BLaER1 treated with 17β-estradiol and CSF1 and Interleukin-3, amounts not matched to agents 10 nM and 100 nM (cell line): ENCODE data around the gene TBC1D16.

Experiments used
- H3K27ac ChIP-seq, 11 experiments: shearing (Covaris generic); formaldehyde crosslinking; 2 replicates each; pipeline ENCODE4 v1.8.1; 2022
- H3K27me3 ChIP-seq, 11 experiments: shearing (Covaris generic); formaldehyde crosslinking; 2 replicates each; pipeline ENCODE4 v1.8.1; 2022
- H3K36me3 ChIP-seq, 11 experiments: shearing (Covaris generic); formaldehyde crosslinking; 2 replicates each; pipeline ENCODE4 v1.8.1; 2022
- H3K4me1 ChIP-seq, 10 experiments: shearing (Covaris generic); formaldehyde crosslinking; 2 replicates each; pipeline ENCODE4 v1.8.1; 2022
- H3K4me2 ChIP-seq, 11 experiments: shearing (Covaris generic); formaldehyde crosslinking; 2 replicates each; pipeline ENCODE4 v1.8.1; 2022
- H3K4me3 ChIP-seq, 10 experiments: shearing (Covaris generic); formaldehyde crosslinking; 2 replicates each; pipeline ENCODE4 v1.8.1; 2022
- H3K9ac ChIP-seq, 11 experiments: shearing (Covaris generic); formaldehyde crosslinking; 2 replicates each; pipeline ENCODE4 v1.8.1; 2022
- H3K9me3 ChIP-seq, 11 experiments: shearing (Covaris generic); formaldehyde crosslinking; replicated peaks in 1 of 11; 2 replicates each; pipeline ENCODE4 v1.8.1; 2022
- H4K20me1 ChIP-seq, 11 experiments: shearing (Covaris generic); formaldehyde crosslinking; 2 replicates each; pipeline ENCODE4 v1.8.1; 2022
- Cebpa-rat ChIP-seq, 11 experiments: shearing (Covaris generic); IDR thresholded peaks; 2 replicates each; pipeline ENCODE4 v1.8.1; 2022

Gene TBC1D16

GRCh38 chr17:80035687-80035936 is at the start of gene TBC1D16:
TBC1D16 (minus strand) TSS chr17:80035872; CDS start chr17:80013547, 22,325 bp downstream.
- peak within 1 kb of the TSS; percentile 66 to 86 (median 78) for H3K27ac ChIP-seq
- no peak for TF ChIP-seq Cebpa-rat (IDR thresholded peaks at IDR 0.05)

DNA sequence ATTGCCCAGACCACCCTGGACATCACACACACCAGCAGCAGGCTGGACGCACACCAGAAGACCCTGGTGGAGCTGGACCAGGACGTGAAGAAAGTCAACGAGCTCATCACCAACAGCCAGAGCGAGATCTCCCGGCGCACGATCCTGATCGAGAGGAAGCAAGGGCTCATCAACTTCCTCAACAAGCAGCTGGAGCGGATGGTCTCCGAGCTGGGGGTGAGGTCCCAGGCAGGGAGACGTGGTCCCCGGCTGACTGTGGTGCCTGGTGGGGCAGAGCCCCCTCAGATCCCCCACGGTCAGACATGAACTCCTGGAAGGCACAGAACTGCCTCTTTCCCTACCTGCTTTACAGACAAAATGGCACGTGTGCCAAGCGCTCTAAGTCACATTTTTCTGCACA is 49.1 kb upstream of the TBC1D16 start:
- Histone ChIP-seq H4K20me1 (0 out of 22 replicates have a peak, but pooled peaks cover 0 to 6% (median 0%) of the 10 kb centered on the region in 11 experiments), H3K27me3 (0 out of 22 replicates have a peak, but pooled peaks cover 0 to 5% (median 0%) of the 10 kb centered on the region in 11 experiments), H3K4me1 (peaks cover 9 to 37% (median 29%) of the 10 kb centered on the region in 10 experiments; a peak in 19 of 20 replicates), H3K9me3 (no peaks in the 10 kb centered on the region), H3K36me3 (no peaks in the 10 kb centered on the region), H3K9ac (no peak overlapping the region), H3K4me2 (peak overlapping the region in 4 of 11 experiments; percentile 11 to 62 (median 18); a peak in 3 of 22 replicates), H3K27ac (no peak overlapping the region), H3K4me3 (no peak overlapping the region)
- no peak for TF ChIP-seq Cebpa-rat (IDR thresholded peaks at IDR 0.05)

More at GRCh38 chr17:80035687-80035936, at the start of gene TBC1D16:
- Histone ChIP-seq H4K20me1 (peaks cover 8 to 45% (median 21%) of the 10 kb centered on the region in 11 experiments; a peak in 16 of 22 replicates), H3K4me1 (peaks cover 14 to 58% (median 38%) of the 10 kb centered on the region in 10 experiments), H3K9ac (peak within 1 kb of the TSS; percentile 77 to 91 (median 85)), H3K36me3 (no peaks in the 10 kb centered on the region), H3K9me3 (no peaks in the 10 kb centered on the region), H3K4me3 (peak within 1 kb of the TSS; percentile 68 to 84 (median 78)), H3K27me3 (peaks cover 27 to 71% (median 58%) of the 10 kb centered on the region in 11 experiments), H3K4me2 (peak within 1 kb of the TSS; percentile 91 to 100 (median 99))

DNA sequence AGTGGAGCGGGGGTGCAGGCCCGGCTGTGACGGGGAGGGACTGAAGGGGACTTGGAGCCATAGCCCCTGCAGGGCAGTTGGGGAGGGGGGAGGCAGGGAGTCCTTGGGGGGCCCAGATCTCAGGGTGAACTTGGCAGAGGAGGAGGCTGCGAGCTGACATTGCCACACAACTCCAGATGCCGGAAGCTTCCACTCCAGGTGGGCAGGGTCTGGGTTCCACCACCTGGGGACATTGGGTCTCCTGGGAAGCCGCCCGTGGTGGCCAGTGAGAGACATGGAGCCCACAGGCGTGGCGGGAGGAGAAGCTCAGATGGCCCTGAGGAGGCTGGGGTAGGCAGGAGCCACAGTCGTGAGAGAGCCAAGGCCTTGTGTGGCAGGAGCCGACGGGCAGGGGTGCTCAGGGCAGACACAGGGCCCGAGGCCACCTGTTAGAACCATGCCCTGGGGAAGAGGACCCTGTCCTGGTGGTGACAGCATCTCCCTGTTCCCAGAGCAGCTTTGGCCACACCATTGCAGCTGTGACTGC is 47.5 kb upstream of the TBC1D16 start:
- H3K9ac ChIP-seq = no peak overlapping the region
- 0 out of 22 replicates have a peak, but pooled peaks cover 0 to 6% (median 0%) of the 10 kb centered on the region in 11 experiments for H4K20me1 ChIP-seq
- H3K4me1 ChIP-seq = peaks cover 9 to 37% (median 29%) of the 10 kb centered on the region in 10 experiments; a peak in 19 of 20 replicates
- no peaks in the 10 kb centered on the region for H3K9me3 ChIP-seq
- no peak overlapping the region for H3K4me3 ChIP-seq
- peak overlapping the region in 9 of 11 experiments; percentile 1 to 70 (median 36); a peak in 11 of 22 replicates for H3K4me2 ChIP-seq
- H3K27me3 ChIP-seq = 0 out of 22 replicates have a peak, but pooled peaks cover 0 to 5% (median 0%) of the 10 kb centered on the region in 11 experiments
- TF ChIP-seq Cebpa-rat (IDR thresholded peaks at IDR 0.05) = no peak
- H3K36me3 ChIP-seq = no peaks in the 10 kb centered on the region
- H3K27ac ChIP-seq = no peak overlapping the region

DNA sequence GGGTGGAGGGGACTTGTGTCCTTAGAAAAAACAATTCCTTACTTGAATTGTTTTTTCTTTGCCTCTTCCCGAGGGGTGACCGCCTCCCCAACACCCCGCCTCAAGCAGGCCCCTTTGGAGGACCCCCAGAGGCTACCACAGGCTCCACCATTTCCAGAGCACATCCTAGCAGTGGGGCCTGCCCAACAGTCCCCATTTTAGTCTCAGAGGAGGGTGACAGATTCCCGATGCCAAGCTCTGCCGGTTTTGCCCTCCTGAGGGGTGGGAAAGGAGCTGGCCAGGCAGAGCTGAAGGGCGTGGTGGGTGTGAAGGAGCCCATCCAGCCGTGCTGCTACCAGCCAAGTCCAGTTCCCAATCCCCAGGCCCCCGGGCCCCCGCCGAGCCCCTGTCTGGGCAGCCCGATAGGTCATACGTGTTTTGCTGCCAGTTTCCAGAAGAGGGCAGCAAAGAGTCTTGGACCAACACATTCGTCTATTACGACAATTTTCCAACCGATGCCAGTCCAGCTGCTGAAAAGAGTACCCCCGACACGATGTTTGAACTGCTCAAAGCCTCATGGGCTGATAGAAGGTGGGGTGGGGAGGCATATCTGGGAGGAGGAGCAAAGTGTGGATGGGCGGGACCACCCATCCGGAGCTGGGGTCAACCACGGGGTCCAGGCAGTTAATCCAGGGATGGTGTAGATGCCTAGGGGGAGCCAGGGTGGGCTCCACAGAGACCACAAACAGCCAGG is 46.9 kb upstream of the TBC1D16 start:
- H3K4me1 ChIP-seq = peaks cover 9 to 37% (median 29%) of the 10 kb centered on the region in 10 experiments; a peak in 19 of 20 replicates
- no peaks in the 10 kb centered on the region for H3K9me3 ChIP-seq
- H3K4me3 ChIP-seq = no peak overlapping the region
- no peaks in the 10 kb centered on the region for H3K36me3 ChIP-seq
- H3K4me2 ChIP-seq = peak overlapping the region; percentile 1 to 70 (median 33); a peak in 13 of 22 replicates
- TF ChIP-seq Cebpa-rat (IDR thresholded peaks at IDR 0.05) = no peak
- no peak overlapping the region; a peak in 1 of 22 replicates for H3K27ac ChIP-seq
- H3K27me3 ChIP-seq = 0 out of 22 replicates have a peak, but pooled peaks cover 0 to 5% (median 0%) of the 10 kb centered on the region in 11 experiments
- H4K20me1 ChIP-seq = 0 out of 22 replicates have a peak, but pooled peaks cover 0 to 6% (median 0%) of the 10 kb centered on the region in 11 experiments
- H3K9ac ChIP-seq = peak overlapping the region in 6 of 11 experiments; percentile 37 to 65 (median 40); a peak in 7 of 22 replicates

GRCh38 chr17:80081596-80081995 is 45.9 kb upstream of the TBC1D16 start:
- no peak for TF ChIP-seq Cebpa-rat (IDR thresholded peaks at IDR 0.05)
- no peak overlapping the region for H3K4me3 ChIP-seq
- H3K4me1 ChIP-seq = peaks cover 9 to 37% (median 29%) of the 10 kb centered on the region in 10 experiments; a peak in 19 of 20 replicates
- no peaks in the 10 kb centered on the region for H3K36me3 ChIP-seq
- no peaks in the 10 kb centered on the region for H3K9me3 ChIP-seq
- no peak overlapping the region for H3K4me2 ChIP-seq
- H3K27ac ChIP-seq = no peak overlapping the region
- no peak overlapping the region for H3K9ac ChIP-seq
- H4K20me1 ChIP-seq = 0 out of 22 replicates have a peak, but pooled peaks cover 0 to 3% (median 0%) of the 10 kb centered on the region in 11 experiments
- H3K27me3 ChIP-seq = 0 out of 22 replicates have a peak, but pooled peaks cover 0 to 5% (median 0%) of the 10 kb centered on the region in 11 experiments

- no peak overlapping the region for H3K27ac ChIP-seq
- no peaks in the 10 kb centered on the region for H3K36me3 ChIP-seq
- no peak overlapping the region for H3K9ac ChIP-seq
- H4K20me1 ChIP-seq = no peaks in the 10 kb centered on the region
- H3K27me3 ChIP-seq = no peaks in the 10 kb centered on the region
- H3K4me1 ChIP-seq = peaks cover 0 to 27% (median 19%) of the 10 kb centered on the region in 10 experiments; a peak in 15 of 20 replicates
- H3K4me2 ChIP-seq = no peak overlapping the region
- no peak for TF ChIP-seq Cebpa-rat (IDR thresholded peaks at IDR 0.05)
- H3K9me3 ChIP-seq = no peaks in the 10 kb centered on the region
- no peak overlapping the region for H3K4me3 ChIP-seq
Observed at GRCh38 chr17:80080081-80080480, 44.4 kb upstream of the TBC1D16 start.

DNA sequence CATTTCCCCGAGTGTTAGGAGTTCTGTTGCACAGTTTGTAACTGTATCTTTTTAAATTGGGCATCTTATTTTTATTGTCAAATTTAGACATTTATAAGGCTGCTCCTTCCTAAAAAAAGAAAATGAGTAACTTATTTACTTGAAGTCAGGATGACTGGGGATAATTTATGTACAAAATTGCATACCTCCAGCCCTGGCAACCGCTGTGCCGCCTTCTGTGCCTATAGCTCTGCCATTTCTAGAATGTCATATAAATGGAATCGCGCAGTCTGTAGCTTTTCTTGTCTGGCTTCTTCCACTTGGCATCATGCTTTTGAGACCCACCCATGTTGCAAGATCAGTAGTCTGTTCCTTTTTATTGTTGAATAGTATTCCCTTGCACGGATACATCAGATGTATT is 36.7 kb upstream of the TBC1D16 start:
- Histone ChIP-seq H3K27ac (no peak overlapping the region), H3K9me3 (no peaks in the 10 kb centered on the region), H3K4me3 (no peak overlapping the region), H3K27me3 (no peaks in the 10 kb centered on the region), H3K36me3 (no peaks in the 10 kb centered on the region), H3K4me1 (peaks cover 0 to 20% (median 15%) of the 10 kb centered on the region in 10 experiments; a peak in 15 of 20 replicates), H4K20me1 (no peaks in the 10 kb centered on the region), H3K4me2 (0 out of 22 replicates have a peak overlapping the region, but pooled peaks of 1 of the 11 experiments have one; percentile 12), H3K9ac (no peak overlapping the region)
- TF ChIP-seq Cebpa-rat (IDR thresholded peaks at IDR 0.05) = no peak

- H3K27ac ChIP-seq = no peak overlapping the region
- H3K4me2 ChIP-seq = peak overlapping the region in 7 of 11 experiments; percentile 12 to 40 (median 27); a peak in 11 of 22 replicates
Observed at GRCh38 chr17:80071116-80071841, 35.6 kb upstream of the TBC1D16 start.

More at GRCh38 chr17:80071116-80071841, 35.6 kb upstream of the TBC1D16 start:
- Histone ChIP-seq H3K36me3 (no peaks in the 10 kb centered on the region), H3K9ac (no peak overlapping the region), H3K27me3 (no peaks in the 10 kb centered on the region), H3K4me3 (no peak overlapping the region), H3K9me3 (no peaks in the 10 kb centered on the region), H3K4me1 (peaks cover 0 to 20% (median 15%) of the 10 kb centered on the region in 10 experiments; a peak in 15 of 20 replicates), H4K20me1 (no peaks in the 10 kb centered on the region)
- TF ChIP-seq Cebpa-rat (IDR thresholded peaks at IDR 0.05) = no peak
